Measurements from ENCODE around the gene SELE. TPM values are rescaled to one million over a fixed set of nuclear protein-coding genes. Genes with fewer than 3 reads are reported as not detected.

The SELE gene
- total RNA-seq, 1 donor from 2014 or later, result not detected

GRCh38 chr1:169745015-169745861 lies 11.4 kb upstream of the SELE start:
- Histone ChIP-seq H3K27ac (no peak overlapping the region), H3K4me1 (peaks cover 11% of the 10 kb centered on the region), H3F3A (ENCODE audit: low read depth) (no peaks in the 10 kb centered on the region), H4K20me1 (ENCODE audit: low read depth) (no peaks in the 10 kb centered on the region), H3K9me3 (ENCODE audit: low read depth) (no peaks in the 10 kb centered on the region), H3K9ac (no peak overlapping the region), H3K36me3 (no peaks in the 10 kb centered on the region), H3K79me2 (ENCODE audit: low read depth) (no peaks in the 10 kb centered on the region), H3K4me3 (no peak overlapping the region), H2AFZ (replicated peaks) (no peak overlapping the region), H3K4me2 (no peak overlapping the region), H3K27me3 (no peaks in the 10 kb centered on the region)
- no peak overlapping the region for H3K4me3 Mint-ChIP-seq
- no peaks in the 10 kb centered on the region for H3K9me3 Mint-ChIP-seq
- DNase-seq (ENCODE audit: low spot score), result no peak
- H3K36me3 Mint-ChIP-seq, result no peaks in the 10 kb centered on the region
- H3K27me3 Mint-ChIP-seq (ENCODE audit: insufficient read depth, low read depth), result no peaks in the 10 kb centered on the region
- no peak overlapping the region for H3K27ac Mint-ChIP-seq
- peaks cover 3% of the 10 kb centered on the region for H3K4me1 Mint-ChIP-seq
- TF ChIP-seq EZH2phosphoT487 (IDR thresholded peaks at IDR 0.05), result no peak
- TF ChIP-seq EZH2 (IDR thresholded peaks at IDR 0.05), result no peak
- no peak for TF ChIP-seq CTCF (IDR thresholded peaks at IDR 0.05)

- Mint-ChIP-seq H3K36me3 (no peaks in the 10 kb centered on the region), H3K4me1 (peaks cover 3% of the 10 kb centered on the region), H3K9me3 (no peaks in the 10 kb centered on the region), H3K27me3 (ENCODE audit: insufficient read depth, low read depth) (no peaks in the 10 kb centered on the region), H3K27ac (no peak overlapping the region), H3K4me3 (no peak overlapping the region)
- Histone ChIP-seq H3K9ac (no peak overlapping the region), H3K4me1 (peaks cover 11% of the 10 kb centered on the region), H3K27me3 (no peaks in the 10 kb centered on the region), H3F3A (ENCODE audit: low read depth) (no peaks in the 10 kb centered on the region), H3K79me2 (ENCODE audit: low read depth) (no peaks in the 10 kb centered on the region), H3K4me2 (no peak overlapping the region), H4K20me1 (ENCODE audit: low read depth) (no peaks in the 10 kb centered on the region), H3K27ac (no peak overlapping the region), H3K9me3 (ENCODE audit: low read depth) (no peaks in the 10 kb centered on the region), H3K36me3 (no peaks in the 10 kb centered on the region), H3K4me3 (no peak overlapping the region), H2AFZ (replicated peaks) (no peak overlapping the region)
- TF ChIP-seq EZH2phosphoT487 (IDR thresholded peaks at IDR 0.05), result no peak
- no peak for DNase-seq (ENCODE audit: low spot score)
Observed at GRCh38 chr1:169741666-169742394, 8.0 kb upstream of the SELE start.

- no peaks in the 10 kb centered on the region for H3K27me3 ChIP-seq
- no peak overlapping the region for H3K27ac Mint-ChIP-seq
- H3K36me3 ChIP-seq, result no peaks in the 10 kb centered on the region
- peaks cover 3% of the 10 kb centered on the region for H3K4me1 Mint-ChIP-seq
- no peak overlapping the region for H3K4me3 Mint-ChIP-seq
- H3K9me3 ChIP-seq (ENCODE audit: low read depth), result no peaks in the 10 kb centered on the region
- no peak for DNase-seq (ENCODE audit: low spot score)
- H3K27ac ChIP-seq, result no peak overlapping the region
- no peaks in the 10 kb centered on the region for H3K27me3 Mint-ChIP-seq (ENCODE audit: insufficient read depth, low read depth)
- no peaks in the 10 kb centered on the region for H3F3A ChIP-seq (ENCODE audit: low read depth)
- no peaks in the 10 kb centered on the region for H3K36me3 Mint-ChIP-seq
- TF ChIP-seq CTCF (IDR thresholded peaks at IDR 0.05) (no peak), EZH2 (IDR thresholded peaks at IDR 0.05) (no peak), EZH2phosphoT487 (IDR thresholded peaks at IDR 0.05) (no peak)
- no peak overlapping the region for H3K4me3 ChIP-seq
- no peak overlapping the region for H2AFZ ChIP-seq (replicated peaks)
- no peak overlapping the region for H3K9ac ChIP-seq
- H3K4me1 ChIP-seq, result no peaks in the 10 kb centered on the region
- H3K4me2 ChIP-seq, result no peak overlapping the region
- H4K20me1 ChIP-seq (ENCODE audit: low read depth), result no peaks in the 10 kb centered on the region
- no peaks in the 10 kb centered on the region for H3K79me2 ChIP-seq (ENCODE audit: low read depth)
- H3K9me3 Mint-ChIP-seq, result no peaks in the 10 kb centered on the region
Observed at GRCh38 chr1:169739980-169740379, 6.1 kb upstream of the SELE start.
